HepG2 (cell line): Measurements from ENCODE around the gene GRB10. TPM values are rescaled to one million over a fixed set of nuclear protein-coding genes. Genes with fewer than 3 reads are reported as not detected.

Source experiments
- polyA plus RNA-seq, 8 experiments: library from polyadenylated mRNA; depleted of rRNA in 3 of 8; stranded (reverse) in 7 of 8; unstranded in 1 of 8; fragments of >200 nt; fragmentation: Illumina TruSeq in 4 of 8; extraction: Trizol in 4 of 8; gene quantifications; 2 replicates each; pipeline versions ENCODE4 v1.2.1 to v1.2.3, GENCODE V29; 2011 to 2016; ENCODE audit warnings: low read depth in 4 of 8, missing spikeins in 1 of 8, mixed read lengths in 1 of 8; ENCODE audit not compliant: insufficient read depth in 1 of 8
- total RNA-seq, 5 experiments: library from RNA; depleted of rRNA; stranded (reverse); fragments of >200 nt; fragmentation: Illumina TruSeq; extraction: Trizol; gene quantifications; 2 replicates each; pipeline ENCODE4 v1.2.3, GENCODE V29; 2016; ENCODE audit warnings: low read depth in 1 of 5

Gene GRB10
- total and polyA plus RNA-seq, 2 of the 13 experiments (the other 11 are each of a cell fraction or from before 2014, with no cell fraction given): 4.0 to 6.8 TPM

Other genes with a start within 250 kb of the GRB10 start
- 93.3 and 126 TPM in 2 replicates for gene DDC, start 217.5 kb downstream of the GRB10 start, total RNA-seq (2016; rRNA removed; fragmentation: Illumina TruSeq; extraction: Trizol)
- 10.1 and 11.7 TPM in 2 replicates for gene DDC, start 217.5 kb downstream of the GRB10 start, polyA plus RNA-seq (2011; rRNA removed)